SHP77 (cell line): ENCODE measurements around the gene CDHR4.
"Not testable (repeated sequence)": the region's sequence is repeated elsewhere in the genome, so short reads cannot be mapped to it uniquely, and the experiment has no call there.

ENCODE experiments used
- DNase-seq, 2 experiments: peaks; one replicate each; lab custom pipeline; 2025; lab: John Stamatoyannopoulos, UW

The CDHR4 gene

DNA sequence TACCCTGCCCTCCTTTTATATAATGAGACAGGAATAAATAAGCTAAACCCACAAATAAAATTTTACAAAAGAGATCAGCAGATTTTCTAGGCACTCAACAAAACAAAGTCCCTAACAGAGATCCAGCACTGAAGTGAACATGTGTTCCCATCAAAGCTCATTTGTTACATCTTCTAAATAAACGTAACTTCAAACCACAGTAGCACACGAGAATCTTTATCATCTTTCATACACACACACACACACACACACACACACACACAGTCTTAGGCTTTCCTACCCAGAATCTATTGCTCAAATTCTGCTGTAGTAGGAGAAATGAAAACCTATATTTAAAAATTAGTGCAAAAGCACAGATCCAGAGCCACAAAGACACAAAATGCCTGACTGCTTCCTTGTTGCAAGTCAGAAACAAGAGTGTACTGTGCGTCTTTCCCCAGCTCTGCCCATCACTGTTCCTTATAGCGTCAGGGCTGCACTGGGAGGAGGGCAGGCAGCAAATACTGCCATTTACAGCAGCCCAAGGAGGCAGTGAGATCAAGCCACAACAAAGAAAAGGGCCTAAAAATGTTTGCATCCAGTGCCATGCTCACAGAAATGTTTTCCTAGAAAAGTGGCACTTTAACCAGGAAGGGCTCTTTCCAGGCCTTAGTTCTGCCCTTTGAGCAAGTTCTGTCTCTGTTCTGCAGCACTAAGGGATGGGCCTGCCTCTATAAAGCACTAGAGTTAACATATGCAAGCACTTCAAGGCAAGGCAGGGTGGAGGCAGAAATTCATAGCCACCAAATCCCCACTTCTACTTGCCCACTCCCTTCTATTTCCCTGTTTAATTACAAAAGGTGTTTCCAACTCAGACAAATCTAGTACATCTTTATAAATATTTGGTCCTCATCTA lies 19.3 kb downstream of the CDHR4 start:
- DNase-seq, result no peak

DNA sequence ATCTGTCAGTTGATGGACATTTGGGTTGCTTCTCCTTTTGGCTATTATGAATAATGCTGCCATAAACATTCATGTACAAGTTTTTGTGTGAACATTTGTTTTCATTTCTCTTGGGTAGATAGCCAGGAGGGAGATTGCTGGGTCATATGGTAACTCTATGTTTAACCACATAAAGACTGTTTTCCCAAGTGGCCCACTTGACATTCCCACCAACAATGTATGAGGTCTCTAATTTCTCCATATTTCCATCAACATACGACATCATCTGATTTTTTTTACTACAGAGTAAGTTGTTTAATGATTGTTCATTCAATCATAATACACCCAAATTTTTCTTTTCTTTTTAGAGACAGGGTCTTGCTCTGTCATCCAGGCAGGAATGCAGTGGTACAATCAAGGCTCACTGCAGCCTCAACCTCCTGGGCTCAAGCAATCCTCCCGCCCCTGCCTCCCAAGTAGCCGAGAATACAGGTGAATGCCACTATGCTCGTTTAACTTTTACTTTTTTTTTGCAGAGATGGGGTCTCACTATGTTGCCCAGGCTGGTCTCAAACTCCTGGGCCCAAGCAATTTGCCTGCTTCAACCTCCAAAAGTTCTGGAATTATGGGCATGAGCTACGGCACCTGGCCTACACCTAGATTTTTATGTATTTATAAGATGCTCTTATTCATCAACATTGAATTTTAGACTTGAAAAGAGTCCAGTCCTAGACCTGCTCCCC lies 20.2 kb downstream of the CDHR4 start:
- no peak for DNase-seq

DNA sequence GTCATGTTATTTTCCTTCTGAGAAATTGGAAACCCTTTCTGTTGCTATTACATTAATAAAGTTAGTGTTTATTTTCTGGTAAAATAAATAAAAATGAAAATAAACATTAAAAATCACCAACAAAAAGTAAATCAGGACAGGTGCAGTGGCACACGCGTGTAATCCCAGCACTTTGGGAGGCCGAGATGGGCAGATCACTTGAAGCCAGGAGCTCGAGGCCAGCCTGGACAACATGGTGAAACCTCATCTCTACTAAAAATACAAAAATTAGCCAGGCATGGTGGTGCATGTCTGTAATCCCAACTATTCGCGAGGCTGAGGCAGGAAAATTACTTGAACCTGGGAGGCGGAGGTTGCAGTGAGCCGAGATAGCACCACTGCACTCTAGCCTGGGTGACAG lies 23.6 kb downstream of the CDHR4 start:
- DNase-seq, result not testable (repeated sequence)

- DNase-seq, result no peak
Observed at GRCh38 chr3:49775538-49775937, 24.1 kb downstream of the CDHR4 start.

DNA sequence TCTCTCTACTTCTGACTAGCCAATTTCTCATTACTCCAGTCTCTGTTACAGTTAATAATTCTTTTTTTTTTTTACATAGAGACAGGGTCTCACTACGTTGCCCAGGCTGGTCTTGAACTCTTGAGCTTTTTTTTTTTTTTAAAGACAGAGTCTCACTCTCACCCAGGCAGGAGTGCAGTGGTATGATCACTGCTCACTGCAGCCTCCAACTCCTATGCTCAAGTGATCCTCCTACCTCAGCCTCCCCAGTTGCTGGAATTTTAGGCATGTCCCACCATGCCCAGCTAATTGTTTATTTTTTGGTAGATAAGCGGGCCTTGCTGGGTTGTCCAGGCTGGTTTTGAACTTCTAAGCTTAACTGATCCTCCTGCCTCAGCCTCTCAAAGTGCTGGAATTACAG lies 27.0 kb downstream of the CDHR4 start:
- DNase-seq, result no peak

DNA sequence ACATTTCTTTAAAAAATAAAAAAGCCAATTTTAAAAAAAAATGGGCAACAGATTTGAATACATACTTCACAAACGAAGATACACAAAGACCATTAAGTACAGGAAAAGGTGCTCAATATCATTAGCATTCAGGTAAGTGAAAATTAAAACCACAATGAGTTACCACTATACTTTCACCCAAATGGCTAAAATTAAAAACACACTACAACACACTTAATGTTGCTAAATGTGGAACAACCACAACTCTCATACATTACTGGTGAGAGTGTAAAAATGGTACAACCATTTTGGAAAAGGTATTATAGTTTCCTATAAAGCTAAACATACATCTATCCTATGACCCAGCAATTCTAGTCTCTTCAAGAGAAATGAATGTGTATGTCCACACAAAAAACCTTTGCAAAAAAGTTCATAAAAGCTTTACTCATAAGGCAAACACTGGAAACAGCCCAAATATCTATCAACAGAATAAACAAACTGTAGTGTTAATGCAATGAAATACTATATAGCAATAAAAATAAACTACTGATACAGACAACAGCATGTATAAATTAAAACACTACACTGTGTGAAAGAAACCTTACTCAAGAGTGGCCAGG lies 28.2 kb downstream of the CDHR4 start:
- no peak for DNase-seq

GRCh38 chr3:49769926-49770325 lies 29.7 kb downstream of the CDHR4 start:
- DNase-seq, result no peak

GRCh38 chr3:49769286-49769915 lies 30.3 kb downstream of the CDHR4 start:
- DNase-seq, result no peak

- no peak for DNase-seq
Observed at GRCh38 chr3:49763981-49764380, 35.7 kb downstream of the CDHR4 start.

DNA sequence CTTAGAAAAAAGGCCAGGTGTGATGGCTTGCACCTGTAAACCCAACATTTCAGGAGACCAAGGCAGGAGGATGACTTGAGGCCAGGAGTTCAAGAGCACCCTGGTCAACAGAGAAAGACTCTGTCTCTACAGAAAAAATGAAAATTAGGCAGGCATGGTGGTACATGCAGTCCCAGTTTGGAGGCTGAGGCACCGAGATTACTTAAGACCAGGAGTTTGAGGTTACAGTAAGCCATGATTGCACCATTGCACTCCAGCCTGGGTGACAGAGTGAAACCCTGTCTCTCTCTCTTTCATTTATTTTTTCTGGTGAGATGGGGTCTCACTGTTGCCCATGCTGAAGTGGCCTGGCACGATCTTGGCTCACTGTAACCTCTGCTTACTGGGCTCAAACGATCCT lies 38.0 kb downstream of the CDHR4 start:
- DNase-seq, result no peak

GRCh38 chr3:49759226-49759625 lies 40.4 kb downstream of the CDHR4 start:
- no peak for DNase-seq

DNA sequence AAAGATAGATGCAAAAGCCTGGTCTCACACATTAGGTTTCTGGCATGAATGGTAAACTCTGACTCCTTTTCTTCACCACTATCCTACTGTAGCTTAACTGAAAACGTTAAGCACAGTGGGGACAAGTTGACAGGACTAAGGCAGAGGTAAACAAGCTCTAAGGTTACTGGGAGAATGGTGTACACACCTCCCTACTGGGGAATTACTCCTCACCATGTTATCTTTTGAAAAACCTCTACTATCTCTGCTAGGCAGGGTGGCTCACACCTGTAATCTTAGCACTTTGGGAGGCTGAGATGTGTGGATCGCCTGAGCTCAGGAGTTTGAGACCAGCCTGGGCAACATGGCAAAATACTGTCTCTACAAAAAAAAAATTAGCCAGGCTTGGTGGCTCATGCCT lies 42.5 kb downstream of the CDHR4 start:
- no peak for DNase-seq

DNA sequence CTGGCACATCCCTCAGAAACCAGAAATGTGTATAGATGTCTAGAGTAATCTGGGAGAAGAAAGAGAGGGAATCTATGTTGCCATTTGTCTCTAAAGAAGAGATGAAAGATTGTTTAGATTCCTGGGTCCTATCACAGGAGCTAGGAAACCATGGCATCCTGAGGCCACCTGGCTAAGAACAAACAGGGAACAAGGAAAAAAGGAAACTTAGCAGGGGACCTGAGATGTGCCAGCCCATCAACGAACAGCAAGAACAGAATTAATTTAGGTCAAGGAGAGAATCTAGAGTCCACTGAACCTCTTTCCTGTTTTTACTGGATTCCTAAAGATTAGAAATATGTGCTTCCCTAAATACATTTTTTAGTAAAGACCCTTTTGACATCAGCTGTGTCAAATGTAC lies 43.6 kb downstream of the CDHR4 start:
- DNase-seq, result no peak

DNA sequence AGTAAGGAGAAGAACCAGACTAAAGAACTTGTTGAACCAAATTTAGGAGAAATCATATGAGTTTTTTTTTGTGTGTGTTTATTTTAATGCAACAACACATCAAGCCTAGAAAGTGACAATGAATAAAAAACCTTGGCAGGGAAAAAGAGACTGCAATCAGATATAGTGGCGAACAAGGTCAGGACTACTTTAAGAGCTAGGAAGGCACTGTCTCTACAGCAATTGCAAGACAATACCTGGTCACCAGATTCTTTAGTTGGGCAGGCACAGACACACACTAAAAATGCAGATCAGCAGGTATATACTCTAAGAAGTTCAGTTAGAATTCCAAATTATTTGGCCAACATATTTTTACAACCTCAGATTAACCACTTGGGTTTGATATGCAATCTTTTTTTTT lies 45.1 kb downstream of the CDHR4 start:
- no peak for DNase-seq

- no peak for DNase-seq
Observed at GRCh38 chr3:49751501-49751900, 48.2 kb downstream of the CDHR4 start.

DNA sequence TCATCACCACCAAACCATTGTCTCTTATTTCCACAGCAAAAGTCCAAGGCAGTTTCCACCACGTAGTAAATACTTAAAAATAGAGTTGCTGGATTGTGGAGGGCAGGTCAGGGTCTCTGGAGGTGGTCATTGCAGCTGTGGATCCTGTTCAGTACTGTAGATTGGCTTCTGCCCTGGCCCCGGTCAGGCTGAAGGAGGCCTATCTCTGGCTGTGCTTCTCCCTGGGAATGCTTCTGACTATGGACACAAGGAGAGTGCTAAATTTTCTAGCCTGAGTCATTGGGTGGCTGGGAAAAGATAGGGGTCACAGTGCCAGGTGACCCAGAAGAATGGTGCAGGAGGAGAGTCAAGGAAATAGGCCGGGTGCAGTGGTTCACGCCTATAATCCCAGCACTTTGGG lies 49.6 kb downstream of the CDHR4 start:
- DNase-seq, result no peak

DNA sequence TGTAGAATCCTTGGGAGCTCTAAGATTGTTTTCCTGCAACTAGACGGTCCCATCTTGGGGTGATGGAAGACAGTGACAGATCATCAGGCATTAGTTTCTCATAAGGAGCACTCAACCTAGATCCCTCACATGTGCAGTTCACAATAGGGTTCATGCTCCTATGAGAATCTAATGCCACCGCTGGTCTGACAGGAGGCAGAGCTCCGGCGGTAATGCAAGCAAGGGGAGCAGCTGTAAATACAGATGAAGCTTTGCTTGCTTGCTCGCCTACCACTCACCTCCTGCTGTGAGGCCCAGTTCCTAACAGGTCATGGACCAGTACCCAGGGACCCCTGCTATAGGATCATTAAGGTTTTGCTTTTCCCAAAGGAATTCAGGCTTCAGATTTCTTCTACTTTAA lies 50.8 kb downstream of the CDHR4 start:
- not testable (repeated sequence) for DNase-seq

DNA sequence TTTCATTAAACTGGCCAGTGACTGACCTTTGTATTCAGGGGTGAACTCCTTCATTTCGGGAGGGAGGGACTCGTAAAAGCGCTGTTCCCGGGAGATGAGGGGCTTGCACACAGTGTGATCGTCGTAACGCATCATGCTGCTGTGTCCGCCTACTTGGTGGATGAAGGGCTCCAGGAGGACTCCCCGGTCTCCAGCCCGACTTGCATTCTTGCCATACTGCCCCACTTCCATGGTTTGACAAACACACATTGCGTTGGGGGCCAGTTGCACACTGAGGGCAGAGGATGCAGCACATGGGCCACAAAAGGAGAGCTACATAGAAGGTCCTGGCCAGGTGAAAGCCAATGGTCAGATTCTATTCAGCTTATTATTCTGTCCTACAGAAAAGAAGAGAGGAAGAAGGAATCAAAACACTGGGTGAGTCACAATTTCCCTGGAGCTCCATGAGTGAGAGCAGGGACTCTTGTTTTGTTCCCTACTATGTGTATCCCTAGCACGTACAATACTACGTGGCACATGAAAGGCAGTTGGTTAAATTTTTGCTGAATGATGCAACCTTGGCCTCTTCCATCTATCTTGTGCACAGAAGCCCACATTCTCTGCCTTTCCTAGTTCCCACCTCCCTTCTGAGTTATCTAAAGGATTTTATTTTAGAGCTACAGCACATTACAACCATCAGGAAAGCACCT lies 51.7 kb downstream of the CDHR4 start:
- DNase-seq, result no peak

DNA sequence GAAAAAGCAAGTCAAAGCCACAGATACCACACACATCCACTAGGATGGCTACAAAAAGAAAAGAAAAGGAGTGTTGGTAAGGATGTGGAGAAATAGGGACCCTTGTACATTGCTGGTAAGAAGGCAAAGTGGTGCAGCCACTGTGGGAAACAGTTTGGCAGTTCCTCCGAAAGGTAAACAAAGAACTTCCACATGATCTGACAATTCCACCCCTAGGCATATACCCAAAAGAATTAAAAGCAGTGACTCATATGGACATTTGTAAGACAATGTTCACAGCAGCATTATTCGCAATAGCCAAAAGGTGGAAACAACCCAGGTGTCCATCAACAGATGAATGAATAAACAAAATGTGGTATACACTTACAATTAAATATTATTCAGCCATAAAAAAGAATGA lies 53.7 kb downstream of the CDHR4 start:
- no peak for DNase-seq
